KMS-11 (cell line): ENCODE results near the gene FITM1.

Source experiments
- H2AFZ ChIP-seq: fragments of 200-600 bp; sonication (generic); 2 replicates; pipeline ENCODE4 v1.6.1; 2016; ENCODE audit warnings: antibody characterized with exemption, mixed run types, low read depth
- H3K27ac ChIP-seq: fragments of 200-600 bp; sonication (generic); 2 replicates; pipeline ENCODE4 v1.6.1; 2016; ENCODE audit warnings: mild to moderate bottlenecking, mixed run types
- H3K27me3 ChIP-seq: fragments of 200-600 bp; sonication (generic); 2 replicates; pipeline ENCODE4 v1.6.1; 2017; ENCODE audit warnings: mild to moderate bottlenecking, low read depth, mixed run types, moderate library complexity; ENCODE audit not compliant: insufficient read depth
- H3K36me3 ChIP-seq: fragments of 200-600 bp; sonication (generic); 2 replicates; pipeline ENCODE4 v1.6.1; 2017; ENCODE audit warnings: mild to moderate bottlenecking, mixed run types; ENCODE audit not compliant: insufficient read depth
- H3K4me1 ChIP-seq: fragments of 200-600 bp; sonication (generic); 2 replicates; pipeline ENCODE4 v1.6.1; 2016; ENCODE audit warnings: mild to moderate bottlenecking, low read depth, mixed run types; ENCODE audit not compliant: poor library complexity, severe bottlenecking
- H3K4me2 ChIP-seq: fragments of 200-600 bp; sonication (generic); 2 replicates; pipeline ENCODE4 v1.7.0; 2016; ENCODE audit warnings: mild to moderate bottlenecking, mixed run types
- H3K4me3 ChIP-seq: fragments of 200-600 bp; sonication (generic); IDR thresholded peaks from 2 replicates; pipeline ENCODE4 v1.6.1; 2017; ENCODE audit warnings: low read depth, low read length, mixed read lengths; ENCODE audit not compliant: insufficient read depth
- H3K79me2 ChIP-seq: fragments of 200-600 bp; sonication (generic); 2 replicates; pipeline ENCODE4 v1.6.1; 2016; ENCODE audit warnings: low read depth, mixed run types; ENCODE audit not compliant: insufficient read depth
- H3K9ac ChIP-seq: fragments of 200-600 bp; sonication (generic); 2 replicates; pipeline ENCODE4 v1.6.1; 2016; ENCODE audit warnings: mild to moderate bottlenecking, mixed run types
- H4K20me1 ChIP-seq: fragments of 200-600 bp; sonication (generic); 2 replicates; pipeline ENCODE4 v1.6.1; 2016; ENCODE audit warnings: mild to moderate bottlenecking, mixed run types; ENCODE audit not compliant: insufficient read depth
- CTCF ChIP-seq: fragments of 200-600 bp; sonication (generic); conservative IDR thresholded peaks from 2 replicates; pipeline ENCODE4 v1.6.1; 2017; ENCODE audit warnings: low read depth, mild to moderate bottlenecking, antibody characterized with exemption, low read length, moderate library complexity, mixed read lengths

Gene FITM1

GRCh38 chr14:24150567-24150966 is 20.1 kb downstream of the FITM1 start:
- H3K27ac ChIP-seq = no peak overlapping the region
- H3K9ac ChIP-seq = no peak overlapping the region
- H3K79me2 ChIP-seq = peaks cover 11% of the 10 kb centered on the region; the same call in 1 of the 2 replicates
- H2AFZ ChIP-seq = no peak overlapping the region
- no peak overlapping the region for H3K4me2 ChIP-seq
- H3K4me1 ChIP-seq = peaks cover 2% of the 10 kb centered on the region
- H3K27me3 ChIP-seq = no peaks in the 10 kb centered on the region
- no peak overlapping the region for H3K4me3 ChIP-seq
- no peak for TF ChIP-seq CTCF
- H3K36me3 ChIP-seq = no peaks in the 10 kb centered on the region
- H4K20me1 ChIP-seq = no peaks in the 10 kb centered on the region

- H3K4me2 ChIP-seq = no peak overlapping the region
- H3K36me3 ChIP-seq = no peaks in the 10 kb centered on the region
- no peak overlapping the region for H3K27ac ChIP-seq
- H3K4me1 ChIP-seq = no peaks in the 10 kb centered on the region
- no peak overlapping the region for H3K4me3 ChIP-seq
- H4K20me1 ChIP-seq = no peaks in the 10 kb centered on the region
- no peak overlapping the region for H2AFZ ChIP-seq
- no peak for TF ChIP-seq CTCF
- no peaks in the 10 kb centered on the region for H3K27me3 ChIP-seq
- no peak overlapping the region for H3K9ac ChIP-seq
- H3K79me2 ChIP-seq = peaks cover 7% of the 10 kb centered on the region; the same call in 1 of the 2 replicates
These were observed 20.5 kb downstream of the FITM1 start for GRCh38 chr14:24150993-24151392.

GRCh38 chr14:24151404-24152080 is 21.1 kb downstream of the FITM1 start:
- Histone ChIP-seq H3K4me3 (no peak overlapping the region), H3K9ac (no peak overlapping the region), H3K27me3 (no peaks in the 10 kb centered on the region), H3K36me3 (no peaks in the 10 kb centered on the region), H2AFZ (no peak overlapping the region), H3K27ac (no peak overlapping the region), H3K4me1 (no peaks in the 10 kb centered on the region), H3K4me2 (no peak overlapping the region), H4K20me1 (no peaks in the 10 kb centered on the region), H3K79me2 (peaks cover 4% of the 10 kb centered on the region; the same call in 1 of the 2 replicates)
- no peak for TF ChIP-seq CTCF

GRCh38 chr14:24155100-24155499 is 24.6 kb downstream of the FITM1 start:
- Histone ChIP-seq H3K27ac (no peak overlapping the region), H3K9ac (no peak overlapping the region), H3K4me3 (no peak overlapping the region), H3K27me3 (no peaks in the 10 kb centered on the region), H4K20me1 (no peaks in the 10 kb centered on the region), H3K4me1 (no peaks in the 10 kb centered on the region), H3K4me2 (no peak overlapping the region), H3K36me3 (no peaks in the 10 kb centered on the region), H2AFZ (no peak overlapping the region), H3K79me2 (no peaks in the 10 kb centered on the region)
- TF ChIP-seq CTCF = no peak
